Right lobe of liver (tissue), 4 donors: Measurements from ENCODE around the gene USP7.

Source experiments
- POLR2A ChIP-seq: fragments of 450-650 bp; IDR thresholded peaks from one replicate; pipeline ENCODE4 v1.6.1; 2017; ENCODE audit warnings: antibody characterized with exemption, mild to moderate bottlenecking
- TF ChIP-seq, protein P1 (sequence below), 4 donors: fragments of 200-600 bp in 3 of 4; fragments of 450-650 bp in 1 of 4; IDR thresholded peaks; one replicate each; pipeline versions ENCODE4 v1.5.1 to v1.8.0; 2016 to 2022; ENCODE audit warnings: antibody characterized with exemption in 4 of 4, mild to moderate bottlenecking in 2 of 4
- donor health status: DM: no; HTN: no; CAD: no.
- donor health status: DM: no; HTN: no; CAD: no.
- donor health status: DM: no; HTN: yes; CAD: no.

DNA sequence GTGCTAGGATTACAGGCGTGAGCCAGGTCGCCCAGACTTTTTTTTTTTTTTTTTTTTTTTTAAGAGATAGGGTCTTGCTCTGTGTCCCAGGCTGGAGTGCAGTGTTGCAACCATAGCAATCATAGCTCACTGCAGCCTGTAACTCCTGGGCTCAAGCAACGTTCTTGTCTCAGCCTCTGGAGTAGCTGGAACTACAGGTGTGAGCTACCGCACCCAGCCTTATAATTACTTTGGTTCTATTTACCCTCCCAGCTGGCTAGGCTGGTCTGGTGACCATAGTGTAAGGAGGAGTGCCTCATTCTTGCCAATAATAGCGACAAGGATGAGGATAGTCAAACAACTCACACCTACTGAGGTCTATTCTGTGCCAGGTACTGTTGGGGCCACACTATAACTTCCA lies 39.6 kb upstream of the USP7 start:
- no peak for TF ChIP-seq POLR2A
- TF ChIP-seq, protein P1, sequence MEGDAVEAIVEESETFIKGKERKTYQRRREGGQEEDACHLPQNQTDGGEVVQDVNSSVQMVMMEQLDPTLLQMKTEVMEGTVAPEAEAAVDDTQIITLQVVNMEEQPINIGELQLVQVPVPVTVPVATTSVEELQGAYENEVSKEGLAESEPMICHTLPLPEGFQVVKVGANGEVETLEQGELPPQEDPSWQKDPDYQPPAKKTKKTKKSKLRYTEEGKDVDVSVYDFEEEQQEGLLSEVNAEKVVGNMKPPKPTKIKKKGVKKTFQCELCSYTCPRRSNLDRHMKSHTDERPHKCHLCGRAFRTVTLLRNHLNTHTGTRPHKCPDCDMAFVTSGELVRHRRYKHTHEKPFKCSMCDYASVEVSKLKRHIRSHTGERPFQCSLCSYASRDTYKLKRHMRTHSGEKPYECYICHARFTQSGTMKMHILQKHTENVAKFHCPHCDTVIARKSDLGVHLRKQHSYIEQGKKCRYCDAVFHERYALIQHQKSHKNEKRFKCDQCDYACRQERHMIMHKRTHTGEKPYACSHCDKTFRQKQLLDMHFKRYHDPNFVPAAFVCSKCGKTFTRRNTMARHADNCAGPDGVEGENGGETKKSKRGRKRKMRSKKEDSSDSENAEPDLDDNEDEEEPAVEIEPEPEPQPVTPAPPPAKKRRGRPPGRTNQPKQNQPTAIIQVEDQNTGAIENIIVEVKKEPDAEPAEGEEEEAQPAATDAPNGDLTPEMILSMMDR (IDR thresholded peaks at IDR 0.05): no peak
